Suprapubic skin (tissue), 4 donors: ENCODE results near the gene SEL1L3.

ENCODE experiments used
- CTCF ChIP-seq, 2 donors: fragments of 200-600 bp in 1 of 2; fragments of 450-650 bp in 1 of 2; sonication (generic) in 1 of 2; IDR thresholded peaks; one replicate each; pipeline ENCODE4 v1.5.1; 2016 to 2019; ENCODE audit warnings: antibody characterized with exemption in 2 of 2, mild to moderate bottlenecking in 1 of 2, moderate library complexity in 1 of 2
- EP300 ChIP-seq: sonication (generic); formaldehyde crosslinking; IDR thresholded peaks from one replicate; pipeline ENCODE4 v1.6.1; 2017; ENCODE audit warnings: antibody characterized with exemption
- POLR2A ChIP-seq, 2 donors: fragments of 450-650 bp; IDR thresholded peaks; one replicate each; pipeline ENCODE4 v1.6.1; 2017; ENCODE audit warnings: antibody characterized with exemption in 2 of 2, mild to moderate bottlenecking in 2 of 2, moderate library complexity in 2 of 2
- POLR2AphosphoS5 ChIP-seq, 3 donors: sonication (generic); formaldehyde crosslinking; IDR thresholded peaks; one replicate each; pipeline ENCODE4 v1.6.1; 2017; ENCODE audit warnings: antibody characterized with exemption in 3 of 3

DNA sequence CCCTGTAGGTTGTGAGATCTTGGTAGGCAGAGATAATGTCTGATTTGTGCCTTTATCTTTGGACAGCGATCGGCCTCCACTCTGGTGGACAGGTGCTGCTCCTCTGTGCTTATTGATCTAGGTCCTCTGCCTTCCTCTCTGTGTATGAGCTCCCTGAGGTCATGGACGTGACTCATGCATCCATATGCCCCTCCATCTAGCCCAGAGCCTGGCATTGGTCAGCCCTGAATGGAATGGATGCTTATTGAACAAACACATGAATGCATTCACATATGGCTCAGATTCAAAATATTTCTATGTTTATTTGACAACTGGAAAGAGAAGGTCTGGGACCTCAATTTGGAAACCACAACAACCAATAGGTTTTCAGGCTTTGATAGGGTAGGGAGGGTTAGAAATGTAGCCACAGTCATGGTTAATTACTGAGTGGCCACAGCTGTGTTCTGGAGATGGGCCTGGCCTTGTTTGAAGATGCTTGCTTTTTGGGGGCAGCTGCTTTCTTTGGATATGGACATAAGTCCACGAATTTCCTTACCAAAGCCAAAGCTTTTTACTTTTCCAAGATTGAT is 76.2 kb downstream of the SEL1L3 start:
- no peak for TF ChIP-seq CTCF (IDR thresholded peaks at IDR 0.05)
- TF ChIP-seq POLR2AphosphoS5 (IDR thresholded peaks at IDR 0.05), result no peak
- no peak for TF ChIP-seq EP300
- TF ChIP-seq POLR2A (IDR thresholded peaks at IDR 0.05), result no peak
